GM19463 (cell line): ENCODE data around the gene GATA1.
A peak's percentile ranks its signal among the peaks of the same experiment; 100 is the strongest.

Experiments
- ATAC-seq: cut with Tn5 transposase; IDR thresholded peaks from one replicate; pipeline ENCODE4 v1.9.1; 2021; ENCODE audit warnings: mild to moderate bottlenecking, moderate library complexity; ENCODE audit not compliant: unreplicated experiment

Gene GATA1

GRCh38 chrX:48786341-48786800 is at the start of gene GATA1:
Gene GATA1, plus strand, starts transcription at chrX:48786590. Its CDS starts 4,520 bp downstream, at chrX:48791110.
- ATAC-seq = no peak

DNA sequence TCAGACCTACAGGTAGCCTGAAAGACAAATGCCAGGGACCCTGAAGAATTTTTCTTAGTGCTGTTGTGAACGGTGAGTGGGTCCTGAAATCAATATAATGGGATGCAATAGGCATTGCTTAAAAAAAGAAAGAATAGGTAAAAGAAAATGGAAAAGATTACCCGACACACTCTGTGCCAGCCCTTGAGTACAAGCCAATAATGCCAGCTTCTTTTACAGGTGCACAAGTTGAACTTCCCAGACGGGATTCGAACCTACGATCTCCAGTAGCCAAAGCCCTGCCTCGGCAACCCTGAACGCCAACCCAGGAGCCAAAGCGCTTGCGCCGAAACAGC is 49.5 kb upstream of the GATA1 start:
- no peak for ATAC-seq

- ATAC-seq = peak; percentile 99
Measured at GRCh38 chrX:48737213-48737938, 49.0 kb upstream of the GATA1 start.

GRCh38 chrX:48737940-48738339 is 48.5 kb upstream of the GATA1 start:
- no peak for ATAC-seq

- no peak for ATAC-seq
Measured at GRCh38 chrX:48741834-48742233, 44.6 kb upstream of the GATA1 start.

- no peak for ATAC-seq
Measured at GRCh38 chrX:48745222-48745621, 41.2 kb upstream of the GATA1 start.

GRCh38 chrX:48747415-48748016 is 38.9 kb upstream of the GATA1 start:
- ATAC-seq = no peak

DNA sequence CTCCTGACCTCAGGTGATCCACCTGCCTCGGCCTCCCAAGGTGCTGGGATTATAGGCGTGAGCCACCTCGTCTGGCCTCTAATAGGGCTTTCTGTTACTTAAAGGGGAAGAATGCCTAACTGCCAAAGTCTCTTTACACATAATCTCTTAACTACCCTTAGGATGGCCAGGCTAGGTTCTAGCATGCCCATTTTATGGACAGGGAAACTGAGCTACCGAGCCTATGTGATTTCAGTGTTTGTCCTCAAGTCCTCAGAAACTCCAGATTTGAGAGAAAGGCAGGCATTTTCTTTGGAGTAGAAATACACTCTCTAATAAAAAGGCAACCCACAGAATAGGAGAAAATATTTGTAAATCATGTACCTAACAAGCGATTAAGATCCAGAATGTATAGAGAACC is 37.2 kb upstream of the GATA1 start:
- ATAC-seq = no peak

DNA sequence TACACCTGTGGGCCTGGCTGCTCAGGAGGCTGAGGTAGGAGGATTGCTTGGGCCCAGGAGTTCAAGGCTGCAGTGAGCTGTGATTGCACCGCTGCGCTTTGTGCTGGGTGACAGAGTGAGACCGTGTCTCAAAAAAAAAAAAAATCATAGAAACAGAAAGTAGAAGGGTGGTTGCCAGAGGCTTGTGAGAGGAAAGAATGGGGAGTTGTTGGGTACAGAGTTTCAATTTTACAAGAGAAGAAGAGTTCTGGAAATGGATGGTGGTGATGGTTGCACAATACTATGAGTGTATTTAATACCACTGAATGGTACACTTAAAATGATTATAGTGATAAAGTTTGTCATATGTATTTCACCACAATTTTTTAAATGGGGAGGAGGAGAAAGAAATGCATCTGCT is 35.0 kb upstream of the GATA1 start:
- ATAC-seq = no peak

- ATAC-seq = no peak
Measured at GRCh38 chrX:48752498-48752897, 33.9 kb upstream of the GATA1 start.

GRCh38 chrX:48753708-48754228 is 32.6 kb upstream of the GATA1 start:
- no peak for ATAC-seq

DNA sequence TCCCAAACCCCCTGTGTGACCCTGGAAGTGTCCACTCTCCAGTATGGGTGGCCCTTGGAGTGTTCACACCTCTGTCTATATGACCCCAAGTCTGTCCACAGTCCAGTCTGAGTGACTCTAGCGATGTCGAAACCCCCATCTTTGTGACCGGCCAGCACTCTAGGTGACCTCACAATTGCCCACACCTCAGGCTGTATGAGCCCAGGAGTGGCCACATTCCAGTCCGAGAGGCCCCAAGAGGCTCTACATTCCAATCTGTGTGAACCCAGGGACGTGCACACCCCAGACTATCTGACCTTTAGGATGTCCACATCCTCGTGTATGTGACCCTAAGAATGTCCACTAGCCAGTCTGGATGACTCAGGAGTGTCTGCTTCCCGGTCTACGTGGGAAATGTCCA is 32.2 kb upstream of the GATA1 start:
- ATAC-seq = no peak

DNA sequence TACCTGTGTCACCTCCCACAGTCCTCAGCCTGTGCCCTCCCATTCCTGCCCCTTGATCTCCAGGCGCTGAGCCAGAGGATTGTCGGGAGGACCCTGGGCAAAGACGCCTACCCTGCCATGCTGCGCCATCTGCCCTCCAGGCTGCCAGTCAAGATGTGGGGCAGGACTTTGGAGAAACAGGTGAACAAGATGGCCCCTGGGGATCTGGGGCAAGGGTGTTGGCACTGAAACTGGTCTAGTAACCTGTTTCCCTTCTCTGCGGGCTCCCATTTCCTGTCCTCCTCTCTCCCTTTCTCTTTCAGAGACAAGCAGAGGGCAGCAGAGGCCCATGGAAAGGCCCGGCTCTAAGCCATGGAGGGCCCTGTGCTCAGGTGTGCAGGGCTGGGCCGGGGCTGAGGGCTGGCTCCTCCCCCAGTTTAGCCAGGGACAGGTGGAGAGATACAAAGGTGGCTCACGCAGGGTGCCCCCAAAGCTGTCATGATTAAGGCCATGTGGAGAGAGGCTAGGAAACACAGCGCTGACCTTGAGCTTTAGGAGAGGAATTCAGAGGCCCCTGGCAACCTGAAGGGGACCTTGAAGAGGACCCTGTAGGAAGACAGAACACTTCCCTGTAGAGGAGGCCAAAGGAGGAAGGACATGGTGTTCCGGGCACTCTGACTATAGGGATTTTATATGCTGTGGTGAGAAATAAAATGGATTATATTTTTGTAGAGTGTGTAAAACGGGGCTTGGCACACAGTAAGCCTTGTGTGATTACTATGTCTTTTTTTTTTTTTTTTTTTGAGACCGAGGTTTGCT is 24.5 kb upstream of the GATA1 start, which contains the start of gene GLOD5:
Gene GLOD5, plus strand, starts transcription at position 74 of the 798 bp plus-strand sequence. Its CDS starts 44 bp downstream, at position 118.
- ATAC-seq = no peak

DNA sequence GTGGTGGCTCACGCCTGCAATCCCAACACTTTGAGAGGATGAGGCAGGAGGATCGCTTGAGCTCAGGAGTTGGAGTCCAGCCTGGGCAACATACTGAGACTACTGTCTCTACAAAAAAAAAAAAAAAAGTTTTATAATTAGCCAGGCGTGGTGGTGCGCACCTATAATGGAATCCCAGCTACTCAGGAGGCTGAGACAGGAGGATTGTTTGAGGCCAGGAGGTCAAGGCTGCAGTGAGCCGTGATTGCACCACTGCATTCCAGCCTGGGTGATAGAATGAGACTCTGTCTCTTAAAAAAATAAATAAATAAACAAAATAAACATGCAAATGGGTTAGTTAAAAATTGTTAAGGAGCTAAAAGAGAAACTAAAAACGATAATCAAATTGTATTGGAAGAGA is 17.2 kb upstream of the GATA1 start:
- ATAC-seq = no peak

GRCh38 chrX:48770296-48770695 is 16.1 kb upstream of the GATA1 start:
- no peak for ATAC-seq

DNA sequence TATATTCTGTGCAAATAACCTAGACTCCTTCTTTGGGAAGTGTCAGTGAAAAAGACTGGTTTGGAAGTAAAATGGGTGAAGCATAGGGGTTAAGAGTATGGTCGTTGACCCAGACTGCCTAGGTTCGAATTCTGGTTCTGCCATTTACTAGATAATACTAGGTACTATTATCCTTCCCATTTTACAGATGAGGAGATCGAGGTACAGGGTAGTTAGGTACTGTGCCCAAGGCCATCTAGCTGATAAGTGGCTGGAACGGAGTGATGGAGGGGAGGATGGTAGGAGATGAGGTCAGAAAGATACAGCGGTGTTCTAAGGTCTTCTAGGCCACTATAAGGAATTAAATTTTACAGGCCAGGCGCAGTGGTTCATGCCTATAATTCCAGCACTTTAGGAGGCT is 13.8 kb upstream of the GATA1 start:
- no peak for ATAC-seq

DNA sequence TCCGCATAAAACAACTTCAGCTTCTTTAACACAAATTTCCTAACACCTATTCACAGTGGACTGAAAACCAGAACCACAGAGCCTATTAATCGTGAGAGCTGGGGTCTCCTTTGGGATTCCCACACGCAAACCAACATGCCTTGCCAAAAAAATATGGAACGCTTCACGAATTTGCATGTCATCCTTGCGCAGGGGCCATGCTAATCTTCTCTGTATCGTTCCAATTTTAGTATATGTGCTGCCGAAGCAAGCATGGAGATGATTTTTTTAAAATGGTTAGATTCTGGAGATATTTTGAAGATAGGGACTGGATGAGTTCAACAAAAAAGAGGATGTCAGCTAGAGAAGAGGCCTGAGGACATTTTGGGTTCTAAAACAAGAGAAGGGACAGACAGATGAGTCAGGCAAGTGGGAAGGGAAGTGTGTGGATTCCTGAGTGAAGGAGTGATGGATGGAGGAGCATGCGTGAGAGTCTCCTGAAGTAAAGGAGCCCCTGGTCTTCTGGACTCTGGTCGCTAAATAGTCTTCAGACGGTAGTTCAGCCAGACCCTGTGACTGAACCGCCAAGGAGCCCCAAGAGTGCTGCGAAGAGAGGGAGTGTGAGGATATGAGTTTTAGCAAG is 9.5 kb upstream of the GATA1 start:
- no peak for ATAC-seq

GRCh38 chrX:48779399-48779798 is 7.0 kb upstream of the GATA1 start:
- no peak for ATAC-seq

- no peak for ATAC-seq
Measured at GRCh38 chrX:48781705-48782104, 4.7 kb upstream of the GATA1 start.

GRCh38 chrX:48782216-48782615 is 4.2 kb upstream of the GATA1 start:
- no peak for ATAC-seq

GRCh38 chrX:48782795-48783194 is 3.6 kb upstream of the GATA1 start:
- no peak for ATAC-seq
